PC-3 (cell line): ENCODE data around the gene IGSF3. TPM values are rescaled to one million over a fixed set of nuclear protein-coding genes. Genes with fewer than 3 reads are reported as not detected.
"Not testable (repeated sequence)": the region's sequence is repeated elsewhere in the genome, so short reads cannot be mapped to it uniquely, and the experiment has no call there.

Experiments used
- ATAC-seq: fragments of 200-7000 bp; cut with Tn5 transposase; 2 replicates; pipeline ENCODE4 v1.9.1; 2020; ENCODE audit warnings: mild to moderate bottlenecking, moderate library complexity
- BruUV-seq: library from RNA; stranded (reverse); fragments of 400-500 nt; replicated peaks from 2 replicates; lab custom pipeline; 2021; lab: Mats Ljungman, UMichigan
- CTCF ChIA-PET: fragments of 300-600 bp; sonication (Branson Sonifier 250); formaldehyde crosslinking; loops from one replicate; lab custom pipeline; 2022; ENCODE audit warnings: antibody characterized with exemption; lab: Charles Lee
- POLR2A ChIA-PET: fragments of 300-600 bp; sonication (Branson Sonifier 250); formaldehyde crosslinking; loops from one replicate; lab custom pipeline; 2022; ENCODE audit warnings: antibody characterized with exemption; ENCODE audit not compliant: unreplicated experiment; lab: Charles Lee
- DNase-seq: peaks from one replicate; pipeline ENCODE4 v3.0.0-alpha.2; 2015
- H2AFZ ChIP-seq: fragments of 300-600 bp; sonication (generic); 2 replicates; pipeline ENCODE4 v1.6.0; 2016; ENCODE audit warnings: antibody characterized with exemption, low read length
- H3F3A ChIP-seq: fragments of 300-600 bp; sonication (generic); one replicate; pipeline ENCODE4 v1.6.0; 2017; ENCODE audit warnings: antibody characterized with exemption, low read length, control low read depth, mild to moderate bottlenecking; ENCODE audit not compliant: unreplicated experiment
- H3K27ac ChIP-seq: fragments of 300-600 bp; sonication (generic); 2 replicates; pipeline ENCODE4 v1.5.1; 2016; ENCODE audit warnings: mild to moderate bottlenecking, low read length
- H3K27me3 ChIP-seq: fragments of 300-600 bp; sonication (generic); 2 replicates; pipeline ENCODE4 v1.6.1; 2016; ENCODE audit warnings: low read length, mixed read lengths
- H3K36me3 ChIP-seq: fragments of 300-600 bp; sonication (generic); 2 replicates; pipeline ENCODE4 v1.6.1; 2016; ENCODE audit warnings: low read depth, mixed run types, low read length, mixed read lengths
- H3K4me1 ChIP-seq: fragments of 300-600 bp; sonication (generic); 2 replicates; pipeline ENCODE4 v1.5.1; 2016; ENCODE audit warnings: low read length; ENCODE audit not compliant: insufficient read depth
- H3K4me2 ChIP-seq: fragments of 300-600 bp; sonication (generic); 2 replicates; pipeline ENCODE4 v1.6.0; 2016; ENCODE audit warnings: low read length
- H3K4me3 ChIP-seq: fragments of 300-600 bp; sonication (generic); 2 replicates; pipeline ENCODE4 v1.5.1; 2016; ENCODE audit warnings: mild to moderate bottlenecking, low read length, mixed read lengths
- H3K79me2 ChIP-seq: fragments of 300-600 bp; sonication (generic); 2 replicates; pipeline ENCODE4 v1.6.1; 2017; ENCODE audit warnings: low read length, mixed read lengths
- H3K9ac ChIP-seq: fragments of 300-600 bp; sonication (generic); 2 replicates; pipeline ENCODE4 v1.6.0; 2016; ENCODE audit warnings: mild to moderate bottlenecking, low read length
- H3K9me2 ChIP-seq: fragments of 300-600 bp; sonication (generic); replicated peaks from 2 replicates; pipeline ENCODE4 v1.6.1; 2016; ENCODE audit warnings: mixed run types, low read length, mixed read lengths
- H3K9me3 ChIP-seq: fragments of 300-600 bp; sonication (generic); 2 replicates; pipeline ENCODE4 v1.6.1; 2016; ENCODE audit warnings: low read length, mixed read lengths
- H4K20me1 ChIP-seq: fragments of 300-600 bp; sonication (generic); 2 replicates; pipeline ENCODE4 v1.6.1; 2016; ENCODE audit warnings: low read length, mixed read lengths
- intact Hi-C: fragments of 100-400 bp; cut with micrococcal nuclease; formaldehyde crosslinking; loops from 2 replicates; pipeline ENCODE4 v1.9.0; 2023
- total RNA-seq: library from RNA; depleted of rRNA; stranded (reverse); fragments of >200 nt; gene quantifications from 2 replicates; pipeline ENCODE4 v1.2.3, GENCODE V29; 2014
- TF ChIP-seq, protein P1 (sequence below): fragments of 300-600 bp; sonication (generic); conservative IDR thresholded peaks from 2 replicates; pipeline ENCODE4 v1.5.1; 2017; ENCODE audit warnings: antibody characterized with exemption, low read depth, mild to moderate bottlenecking, low read length

Gene IGSF3
- total RNA-seq, 1 experiment from 2014 or later, result 15.5 TPM

DNA sequence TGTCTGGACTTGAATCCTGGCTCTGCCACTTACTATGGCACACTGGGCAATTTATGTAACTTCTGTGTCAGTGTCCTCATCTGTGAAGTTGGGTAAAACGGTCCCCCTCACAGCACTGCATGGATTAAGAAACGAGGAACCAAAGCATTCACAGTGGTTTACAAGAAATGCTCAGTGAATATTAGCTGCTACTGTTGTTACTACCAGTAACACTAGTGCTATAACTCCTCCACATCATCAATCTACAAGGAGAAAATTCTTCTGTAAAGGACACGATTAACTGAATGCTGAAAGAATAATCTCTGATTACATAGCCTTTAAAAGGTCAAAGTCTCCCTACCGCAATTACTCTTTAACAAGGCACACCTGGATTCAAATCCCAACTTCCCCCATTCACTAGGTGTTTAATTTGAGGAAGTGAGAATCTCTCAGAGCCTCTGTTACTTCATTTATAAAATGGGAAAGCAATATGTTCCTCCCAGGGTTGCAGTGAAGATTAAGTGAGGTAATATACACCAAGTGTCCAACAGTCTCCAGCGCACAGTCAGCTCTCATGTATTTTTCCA, 70.7 kb downstream of the IGSF3 start:
- ATAC-seq, H2AFZ ChIP-seq, H3K9ac ChIP-seq, BruUV-seq, H3K27me3 ChIP-seq, POLR2A ChIA-PET, H3K9me3 ChIP-seq, H3K4me3 ChIP-seq, H3K79me2 ChIP-seq, H3K4me1 ChIP-seq, H3K27ac ChIP-seq, H3K4me2 ChIP-seq, H4K20me1 ChIP-seq, H3K9me2 ChIP-seq, H3F3A ChIP-seq, H3K36me3 ChIP-seq, DNase-seq: not testable (repeated sequence)
- intact Hi-C loops, result loop anchor here (1.0 kb wide), 1 partner anchor 23 kb away; no protein-coding TSS in a partner anchor
- CTCF ChIA-PET, result interaction anchor here (0.6 to 2.1 kb wide), 2 partner anchors 22 to 1965 kb away, joined by 3 to 21 read pairs; no protein-coding TSS in a partner anchor

DNA sequence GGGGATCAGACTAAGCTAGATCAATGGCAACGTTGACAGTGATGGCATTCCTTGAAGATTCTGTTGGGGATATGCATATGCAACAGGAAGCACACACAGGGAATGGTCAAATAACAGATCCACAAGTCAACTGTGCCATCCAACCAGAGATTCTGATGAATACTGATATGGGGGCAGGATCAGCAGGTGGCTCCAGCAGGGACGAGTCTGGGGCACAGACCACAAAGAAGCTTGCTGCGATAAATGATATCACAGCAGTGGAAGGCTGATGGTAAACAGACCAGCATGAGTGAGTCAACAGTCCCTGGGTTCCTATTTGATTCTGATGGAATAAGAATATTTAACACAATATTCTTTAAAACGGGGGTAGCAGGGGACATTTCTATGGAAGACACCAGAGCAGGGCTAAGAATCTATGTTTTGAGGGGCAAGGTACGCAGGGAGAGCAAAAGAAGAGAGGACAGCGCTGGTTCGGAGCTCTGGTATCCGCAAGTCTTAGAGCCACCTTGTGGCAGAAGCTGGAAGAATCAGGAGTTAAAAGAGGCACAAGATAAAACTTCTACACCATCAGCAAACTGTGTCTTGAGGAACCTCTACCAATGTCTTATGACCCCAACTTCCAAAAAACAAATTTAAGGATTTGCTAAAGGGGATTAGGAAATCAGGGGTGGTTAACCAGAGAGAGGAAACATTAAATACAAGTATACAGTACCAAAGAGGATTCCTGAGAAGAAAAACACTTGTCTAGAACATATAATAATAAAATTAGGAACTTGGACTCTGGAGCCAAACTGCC, 71.4 kb downstream of the IGSF3 start:
- H3K9ac ChIP-seq, H3K27ac ChIP-seq, H3F3A ChIP-seq, H3K36me3 ChIP-seq, H4K20me1 ChIP-seq, BruUV-seq, H3K27me3 ChIP-seq, H3K9me3 ChIP-seq, POLR2A ChIA-PET, H3K4me1 ChIP-seq, H3K79me2 ChIP-seq, H3K9me2 ChIP-seq: not testable (repeated sequence)
- CTCF ChIA-PET, result interaction anchor here (0.6 to 2.1 kb wide), 4 partner anchors 22 to 457 kb away, joined by 3 to 21 read pairs (median 5); partner anchors contain the start of gene CD58
- peak; percentile 43 for DNase-seq
- Histone ChIP-seq H3K4me3 (peak overlapping the region; percentile 31; the same call in 1 of the 2 replicates), H2AFZ (peak overlapping the region; percentile 56), H3K4me2 (peak overlapping the region; percentile 57)
- TF ChIP-seq, protein P1, sequence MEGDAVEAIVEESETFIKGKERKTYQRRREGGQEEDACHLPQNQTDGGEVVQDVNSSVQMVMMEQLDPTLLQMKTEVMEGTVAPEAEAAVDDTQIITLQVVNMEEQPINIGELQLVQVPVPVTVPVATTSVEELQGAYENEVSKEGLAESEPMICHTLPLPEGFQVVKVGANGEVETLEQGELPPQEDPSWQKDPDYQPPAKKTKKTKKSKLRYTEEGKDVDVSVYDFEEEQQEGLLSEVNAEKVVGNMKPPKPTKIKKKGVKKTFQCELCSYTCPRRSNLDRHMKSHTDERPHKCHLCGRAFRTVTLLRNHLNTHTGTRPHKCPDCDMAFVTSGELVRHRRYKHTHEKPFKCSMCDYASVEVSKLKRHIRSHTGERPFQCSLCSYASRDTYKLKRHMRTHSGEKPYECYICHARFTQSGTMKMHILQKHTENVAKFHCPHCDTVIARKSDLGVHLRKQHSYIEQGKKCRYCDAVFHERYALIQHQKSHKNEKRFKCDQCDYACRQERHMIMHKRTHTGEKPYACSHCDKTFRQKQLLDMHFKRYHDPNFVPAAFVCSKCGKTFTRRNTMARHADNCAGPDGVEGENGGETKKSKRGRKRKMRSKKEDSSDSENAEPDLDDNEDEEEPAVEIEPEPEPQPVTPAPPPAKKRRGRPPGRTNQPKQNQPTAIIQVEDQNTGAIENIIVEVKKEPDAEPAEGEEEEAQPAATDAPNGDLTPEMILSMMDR, result peak; percentile 62
- ATAC-seq, result peak; percentile 79
- intact Hi-C loops, result loop anchor here (1.0 kb wide), 1 partner anchor 22 kb away; no protein-coding TSS in a partner anchor

DNA sequence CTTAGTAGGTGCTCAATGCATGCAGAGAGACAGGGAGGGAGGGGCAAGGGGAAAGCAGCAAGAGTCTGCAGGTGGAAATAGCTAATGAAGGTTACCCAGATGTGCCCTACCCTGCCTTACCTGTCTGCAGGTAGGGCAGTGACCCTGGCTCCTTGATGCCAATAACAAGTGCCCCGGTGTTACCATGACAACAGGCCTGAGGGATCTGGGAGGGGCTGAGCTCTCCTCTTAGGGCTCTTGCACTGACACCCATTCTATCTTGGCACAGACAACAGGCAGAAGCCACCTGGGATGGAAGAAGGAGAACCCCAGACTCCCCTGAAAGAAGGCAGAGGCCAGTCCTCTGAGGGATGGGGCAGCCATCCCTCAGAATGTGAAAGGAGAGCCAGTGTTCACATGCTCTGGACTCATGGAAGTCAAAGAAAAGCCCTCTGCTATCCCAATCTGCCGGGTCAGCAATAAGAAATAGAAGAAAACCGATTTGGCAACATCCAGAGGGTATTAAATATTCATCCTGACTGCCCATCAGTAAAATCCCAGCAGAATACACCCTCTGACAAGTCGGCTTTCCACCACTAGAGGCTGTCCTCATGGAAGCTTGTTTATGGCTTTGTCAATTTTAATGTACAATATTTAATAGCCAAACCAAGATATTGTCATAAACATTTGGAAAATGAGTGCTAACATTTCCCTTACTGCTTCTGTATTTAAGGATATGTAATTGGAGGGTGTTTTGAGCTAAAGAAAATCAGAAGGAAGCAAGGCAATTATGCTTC, 72.3 kb downstream of the IGSF3 start:
- intact Hi-C loops, H3K79me2 ChIP-seq, H2AFZ ChIP-seq, H3K9me3 ChIP-seq, H3K27ac ChIP-seq, H3K4me1 ChIP-seq, H3K9me2 ChIP-seq, H3K36me3 ChIP-seq, H3F3A ChIP-seq, POLR2A ChIA-PET, H3K4me3 ChIP-seq, H4K20me1 ChIP-seq, H3K4me2 ChIP-seq, H3K9ac ChIP-seq, H3K27me3 ChIP-seq, BruUV-seq: not testable (repeated sequence)
- ATAC-seq (peak; percentile 80), DNase-seq (peak; percentile 29)
- TF ChIP-seq, protein P1, result peak; percentile 53
- CTCF ChIA-PET, result interaction anchor here (0.6 to 2.1 kb wide), 7 partner anchors 21 to 1892 kb away, joined by 3 to 21 read pairs (median 4); partner anchors contain the start of gene CD58

DNA sequence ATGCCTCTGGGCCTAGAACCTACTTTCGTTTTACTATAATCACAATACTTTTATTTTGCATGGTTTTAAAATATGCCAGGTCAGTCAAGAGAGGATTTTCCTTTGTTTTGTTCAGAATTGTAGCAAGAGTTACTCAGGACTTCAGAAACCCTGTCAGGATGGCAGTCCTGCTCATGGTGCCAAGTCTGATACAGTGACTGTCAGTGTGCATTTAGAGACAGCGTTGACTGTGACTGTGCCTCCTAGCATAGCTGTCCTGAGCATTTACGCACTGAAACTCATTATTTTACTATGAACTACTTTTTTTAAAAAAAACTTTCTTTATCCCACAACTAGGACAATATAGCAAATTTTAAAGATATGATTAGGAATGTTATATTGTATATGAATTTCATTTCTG, 73.6 kb downstream of the IGSF3 start:
- BruUV-seq, CTCF ChIA-PET, ATAC-seq: not testable (repeated sequence)

DNA sequence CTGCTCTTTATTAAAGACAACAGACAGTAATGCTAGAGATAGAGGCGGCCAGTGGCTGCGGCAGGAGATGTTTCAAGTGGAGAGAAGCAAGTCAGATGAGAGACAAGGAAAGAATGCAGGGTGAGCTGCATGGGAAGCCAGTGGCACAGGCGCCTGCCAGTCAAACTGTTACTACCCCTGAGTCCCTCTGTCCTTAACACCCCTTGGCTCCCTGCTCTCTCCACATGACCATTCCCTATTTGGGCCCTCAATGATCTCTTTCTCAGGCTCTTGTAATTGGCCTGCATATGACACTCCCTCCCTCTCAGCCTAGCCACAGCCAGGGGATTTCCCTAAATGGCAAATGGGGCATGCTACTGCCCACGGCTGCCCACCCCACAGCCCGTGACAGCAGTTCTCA, 74.1 kb downstream of the IGSF3 start:
- CTCF ChIA-PET, H3K4me2 ChIP-seq, H4K20me1 ChIP-seq, BruUV-seq, H3F3A ChIP-seq, H3K9ac ChIP-seq, H3K9me2 ChIP-seq, H3K36me3 ChIP-seq, DNase-seq, H3K4me3 ChIP-seq, intact Hi-C loops, H2AFZ ChIP-seq, H3K9me3 ChIP-seq, H3K79me2 ChIP-seq, POLR2A ChIA-PET, H3K27me3 ChIP-seq, H3K27ac ChIP-seq, ATAC-seq: not testable (repeated sequence)
- peaks cover 17% of the 10 kb centered on the region for H3K4me1 ChIP-seq

More for the DNA sequence above, 73.6 kb downstream of the IGSF3 start:
- H3K9ac ChIP-seq, H3K9me3 ChIP-seq, H2AFZ ChIP-seq, H3K36me3 ChIP-seq, H3K9me2 ChIP-seq, DNase-seq, H3K79me2 ChIP-seq, H4K20me1 ChIP-seq, H3K4me3 ChIP-seq, POLR2A ChIA-PET, H3K27me3 ChIP-seq, intact Hi-C loops, H3K4me2 ChIP-seq, H3K27ac ChIP-seq, H3F3A ChIP-seq: not testable (repeated sequence)
- peaks cover 13% of the 10 kb centered on the region for H3K4me1 ChIP-seq
